GM15510 (cell line): ENCODE measurements around the gene VEPH1.

Experiments used
- POLR2A ChIP-seq: IDR thresholded peaks from 3 replicates; pipeline ENCODE4 v1.6.1; 2011; ENCODE audit warnings: borderline replicate concordance; ENCODE audit not compliant: insufficient read length; ENCODE audit errors: extremely low read depth

Gene VEPH1

DNA sequence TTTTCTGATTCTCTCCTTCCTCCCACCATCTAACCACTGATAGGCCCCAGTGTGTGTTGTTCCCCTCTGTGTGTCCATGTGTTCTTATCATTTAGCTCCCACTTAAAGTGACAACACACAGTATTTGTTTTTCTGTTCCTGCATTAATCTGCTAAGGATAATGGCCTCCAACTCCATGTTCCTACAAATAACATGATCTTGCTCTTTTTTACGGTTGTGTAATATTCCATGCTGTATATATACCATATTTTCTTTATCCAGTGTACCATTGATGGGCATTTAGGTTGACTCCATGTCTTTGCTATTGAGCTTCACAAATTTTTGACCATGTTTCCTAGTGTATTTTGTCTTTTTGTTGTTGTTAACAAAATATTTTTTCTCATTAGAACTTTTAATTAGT, 30.6 kb downstream of the VEPH1 start:
- TF ChIP-seq POLR2A, result no peak

DNA sequence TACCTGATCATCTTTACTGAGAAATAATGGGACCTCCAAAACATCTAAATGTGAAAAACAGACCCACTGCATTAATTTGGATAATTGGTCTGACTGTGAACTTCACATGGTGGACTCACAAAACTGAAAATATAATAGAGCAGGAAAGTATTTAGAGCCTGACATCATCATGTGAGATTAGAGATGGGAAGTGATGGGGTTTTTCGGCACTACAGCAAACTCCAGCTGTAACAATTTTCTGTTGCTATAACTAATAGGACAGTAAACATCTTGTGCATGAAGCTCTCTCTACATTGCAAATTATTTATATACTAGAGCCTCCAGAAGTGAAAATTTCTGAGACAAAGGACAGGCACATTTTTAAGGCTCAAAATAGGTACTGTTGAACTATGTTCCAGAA, 32.2 kb downstream of the VEPH1 start:
- no peak for TF ChIP-seq POLR2A

DNA sequence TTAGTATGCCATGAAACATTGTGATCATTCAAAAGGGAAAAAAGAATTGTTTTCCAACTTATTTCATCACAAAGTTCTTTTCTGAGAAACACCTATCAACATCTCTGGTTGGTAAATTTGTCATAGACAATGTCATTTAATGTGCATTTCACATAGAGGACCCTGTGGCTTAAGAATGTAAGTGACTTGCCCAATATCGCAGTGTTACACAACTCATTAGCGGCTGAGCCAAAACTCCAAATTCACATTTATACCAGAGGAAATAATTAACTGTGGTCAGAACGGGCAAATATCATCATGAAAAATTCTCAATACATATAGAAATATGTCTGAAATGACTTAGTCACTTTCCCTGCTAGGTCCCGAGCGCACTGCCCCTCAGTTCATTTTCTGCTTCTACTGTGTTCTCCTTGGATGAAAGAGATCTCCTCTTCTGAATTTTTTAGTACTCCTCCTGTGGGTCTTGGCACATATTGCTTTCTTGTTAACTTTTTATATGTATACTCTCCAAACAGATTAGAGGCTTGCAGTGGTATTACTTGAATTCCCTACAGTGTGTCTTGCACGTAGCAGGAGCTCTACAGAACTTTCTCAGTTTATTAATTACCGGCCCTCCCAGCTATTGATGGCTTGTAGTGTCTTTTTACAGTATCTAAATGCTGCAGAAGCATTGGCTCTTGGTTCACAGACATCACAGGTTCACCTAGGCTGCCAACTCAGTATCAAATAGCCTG, 33.5 kb downstream of the VEPH1 start:
- no peak for TF ChIP-seq POLR2A

DNA sequence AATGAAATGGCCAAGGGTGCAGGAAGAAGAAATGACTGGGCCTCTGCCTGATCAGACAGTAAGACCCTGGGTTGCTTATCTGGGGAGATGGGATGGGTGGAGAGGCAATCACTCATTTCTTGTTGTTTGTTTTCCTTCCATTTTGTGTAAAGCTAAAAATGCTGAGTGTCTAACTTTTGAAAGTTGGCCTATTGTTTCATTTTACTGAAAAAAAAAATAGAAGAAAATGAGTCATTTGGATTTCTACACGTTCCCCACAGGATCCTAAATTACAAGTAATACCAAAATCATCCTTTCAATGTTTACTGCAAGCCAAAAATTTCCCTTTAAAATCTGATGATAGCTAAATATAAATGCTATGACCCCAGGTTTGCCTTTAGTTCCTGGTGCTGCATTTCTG, 36.0 kb downstream of the VEPH1 start:
- TF ChIP-seq POLR2A, result no peak

DNA sequence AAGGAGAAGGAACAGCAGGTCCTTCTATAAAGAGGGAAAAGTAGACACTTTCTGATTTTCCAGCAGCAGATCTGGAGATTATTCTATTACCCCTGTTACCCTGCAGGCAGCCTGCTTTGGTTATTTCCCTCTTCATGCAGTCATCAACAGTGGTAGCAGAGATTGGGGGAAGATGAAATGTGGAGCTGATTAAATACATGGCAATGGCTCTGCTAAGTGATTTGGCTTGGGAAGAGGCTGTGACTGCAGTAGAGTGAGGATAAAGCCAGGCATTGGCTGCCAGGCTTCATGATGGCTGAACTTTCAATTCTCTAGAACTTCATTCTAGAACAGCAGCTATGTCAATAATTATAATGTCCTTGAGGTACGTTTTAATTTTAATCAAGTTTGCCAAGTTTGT, 37.5 kb downstream of the VEPH1 start:
- no peak for TF ChIP-seq POLR2A

DNA sequence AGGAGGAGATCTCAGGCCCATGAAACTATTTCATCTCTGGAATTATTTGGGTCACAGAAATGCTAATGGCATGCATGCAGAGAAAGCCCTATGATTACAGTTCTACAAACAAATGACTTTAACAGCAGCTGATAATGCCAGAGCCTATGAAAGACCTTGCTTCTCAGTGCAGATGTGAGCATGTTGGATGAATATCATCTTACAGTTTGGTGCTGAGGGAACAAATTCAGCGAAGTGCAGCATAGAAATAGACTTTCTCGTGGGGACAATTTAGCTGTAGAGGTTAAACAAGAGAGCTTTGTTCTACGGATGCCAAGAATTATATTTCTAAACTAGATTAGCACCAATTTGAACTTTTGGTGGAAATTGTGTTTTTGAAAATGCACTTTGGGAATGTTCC, 38.9 kb downstream of the VEPH1 start:
- no peak for TF ChIP-seq POLR2A

DNA sequence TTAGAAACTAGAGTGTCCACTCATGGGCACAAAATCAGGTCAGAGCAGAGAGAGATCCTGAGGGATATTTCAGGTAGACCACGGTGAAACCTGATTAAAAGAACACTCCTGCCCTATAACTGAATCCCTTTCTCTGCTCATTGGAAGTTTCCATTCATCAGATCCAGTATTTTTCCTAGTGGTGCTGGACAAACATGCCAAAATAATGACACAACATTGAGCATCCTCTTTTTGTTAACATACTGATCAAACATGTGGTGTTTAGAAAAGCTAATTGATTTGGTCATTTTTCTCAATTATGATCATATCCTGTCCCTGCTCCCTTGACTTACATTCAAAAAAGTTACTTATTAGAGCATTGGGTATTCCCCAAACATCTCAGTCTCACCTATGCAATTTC, 39.4 kb downstream of the VEPH1 start:
- no peak for TF ChIP-seq POLR2A

DNA sequence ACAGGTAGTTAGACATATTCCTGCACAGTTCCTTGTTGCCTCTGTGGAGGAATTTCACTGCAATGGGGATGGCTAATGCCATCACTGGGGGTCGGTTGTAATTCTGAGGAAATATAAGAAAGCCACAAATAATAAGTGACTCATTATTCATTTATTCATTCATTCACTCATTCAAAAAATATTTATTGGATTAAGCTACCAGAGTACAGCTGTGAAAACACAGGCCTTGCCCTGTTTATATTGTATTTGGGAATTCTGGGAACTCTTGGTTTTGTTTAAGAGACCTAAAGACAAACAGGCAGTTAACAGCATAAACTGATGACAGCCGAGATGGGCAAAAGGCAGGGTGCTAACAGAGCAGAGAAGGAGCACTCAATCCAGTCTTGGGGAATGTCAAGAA, 43.0 kb downstream of the VEPH1 start:
- TF ChIP-seq POLR2A, result no peak

DNA sequence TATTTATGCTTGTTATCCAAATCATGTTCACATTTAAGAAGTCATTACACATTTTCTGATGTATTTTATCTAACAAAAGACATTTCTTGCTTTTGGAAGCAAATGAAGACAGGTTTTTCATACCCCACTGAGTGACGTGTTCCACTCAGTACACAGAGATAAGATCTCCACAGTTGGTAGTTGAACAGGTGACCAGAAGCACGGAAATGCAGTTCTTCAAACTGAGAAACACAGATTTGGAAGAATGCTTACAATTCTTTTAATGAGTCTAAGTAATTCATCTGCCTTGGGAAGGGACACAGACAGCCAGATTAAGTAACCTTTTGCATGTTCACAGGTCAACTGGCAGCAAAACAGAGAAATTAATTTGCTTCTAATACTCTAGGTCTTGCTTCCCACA, 43.5 kb downstream of the VEPH1 start:
- TF ChIP-seq POLR2A, result no peak

DNA sequence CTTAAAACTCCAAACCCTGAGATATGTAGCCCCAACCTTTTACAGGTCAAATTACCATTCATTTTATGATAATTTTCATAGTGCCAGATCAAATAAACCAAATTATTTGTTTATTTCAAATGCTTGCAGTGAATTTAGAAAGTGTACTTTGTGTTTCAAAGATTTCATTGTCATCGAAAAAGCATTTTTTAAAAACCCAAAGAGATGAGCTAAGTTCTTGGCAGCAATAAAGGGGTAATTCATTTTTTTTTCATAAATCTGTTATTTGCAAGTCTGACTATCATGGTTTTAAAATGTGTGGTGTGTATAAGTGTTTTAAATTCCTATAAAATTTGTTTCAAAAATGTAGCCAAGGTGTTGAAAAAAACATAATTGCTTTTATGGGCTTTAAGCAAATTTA, 49.4 kb downstream of the VEPH1 start:
- no peak for TF ChIP-seq POLR2A

DNA sequence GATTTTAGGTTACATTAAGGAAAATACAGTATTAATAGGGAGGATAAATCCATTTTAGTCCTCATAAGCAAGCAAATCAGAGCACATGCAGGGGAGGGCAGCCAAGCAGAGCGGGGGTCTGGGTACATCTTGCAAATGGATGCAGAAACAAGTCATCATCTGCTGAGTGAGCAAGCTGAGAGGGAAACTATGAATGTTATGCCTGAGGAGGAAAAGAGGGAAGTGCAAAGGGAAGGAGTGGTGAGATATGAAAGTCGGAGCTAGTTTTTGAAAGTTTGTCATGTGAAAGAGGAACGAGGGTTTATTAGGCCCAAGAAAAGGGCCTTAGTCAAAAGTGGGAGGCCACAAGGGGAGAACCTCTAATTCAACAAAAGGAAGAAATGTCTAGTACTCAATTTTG, 51.1 kb downstream of the VEPH1 start:
- TF ChIP-seq POLR2A, result no peak

DNA sequence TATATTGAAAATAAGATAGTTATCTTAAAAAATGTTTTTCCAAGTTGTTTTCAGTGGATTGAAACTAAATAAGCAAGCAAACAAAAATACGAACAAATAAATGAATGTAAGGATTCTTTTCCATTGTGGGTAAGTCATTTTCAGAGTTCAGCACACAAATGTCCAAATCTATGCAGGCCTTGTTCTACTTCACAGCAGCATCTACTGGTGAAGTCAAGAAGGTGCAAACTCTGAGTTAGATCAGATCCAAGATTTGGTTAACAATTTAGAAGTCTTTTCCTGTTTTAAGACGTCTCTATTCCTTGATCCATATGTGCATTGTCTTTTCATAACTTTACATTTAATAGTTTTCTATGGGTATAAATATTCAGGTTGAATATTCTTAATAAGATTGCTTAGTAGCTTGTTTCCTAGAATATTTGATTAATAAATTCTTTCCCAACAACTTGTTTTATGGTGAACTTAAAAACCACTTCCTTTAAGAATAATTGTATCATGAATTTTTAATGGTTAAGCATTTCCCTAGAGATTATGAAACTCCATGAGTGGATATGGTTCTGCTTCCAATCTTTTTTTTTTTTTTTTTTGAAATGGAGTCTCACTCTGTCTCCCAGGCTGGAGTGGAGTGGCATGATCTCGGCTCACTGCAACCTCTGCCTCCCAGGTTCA, 56.1 kb downstream of the VEPH1 start:
- TF ChIP-seq POLR2A, result no peak

DNA sequence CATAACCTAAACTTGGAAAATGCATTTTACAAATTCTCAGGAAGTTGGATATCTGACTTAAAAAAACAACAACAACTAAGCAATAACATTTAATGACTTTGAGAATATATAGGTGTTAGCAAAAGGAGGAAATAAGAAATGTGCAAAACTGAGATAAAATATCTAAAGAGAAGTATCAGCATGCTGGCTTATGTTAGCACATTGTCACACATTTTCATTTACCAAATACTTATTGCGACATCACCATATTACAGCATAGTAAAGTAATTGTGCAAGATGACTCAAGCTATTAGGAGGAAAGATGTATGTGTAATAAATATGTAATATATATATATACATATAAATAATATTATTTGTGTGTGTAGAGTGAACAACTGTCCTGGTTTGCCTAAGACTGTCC, 57.4 kb downstream of the VEPH1 start:
- TF ChIP-seq POLR2A, result no peak

DNA sequence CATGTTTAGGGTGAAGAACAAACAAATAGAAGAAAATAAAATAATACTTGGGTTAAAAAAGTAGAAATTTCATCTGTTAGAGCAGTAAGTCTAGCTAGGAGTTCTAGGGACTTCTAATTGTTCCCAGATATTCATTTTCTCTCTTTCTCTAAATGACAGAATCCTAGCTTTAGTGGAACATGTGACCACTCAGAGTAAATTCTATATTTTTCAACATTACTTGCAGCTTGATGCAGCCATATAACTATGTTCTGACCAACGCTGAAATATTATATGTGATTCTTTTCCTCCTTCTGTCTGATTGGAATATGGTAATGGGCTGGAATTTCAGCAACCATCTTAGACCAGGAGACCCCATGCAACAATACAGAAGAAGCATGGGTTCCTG, 58.4 kb downstream of the VEPH1 start:
- TF ChIP-seq POLR2A, result no peak

DNA sequence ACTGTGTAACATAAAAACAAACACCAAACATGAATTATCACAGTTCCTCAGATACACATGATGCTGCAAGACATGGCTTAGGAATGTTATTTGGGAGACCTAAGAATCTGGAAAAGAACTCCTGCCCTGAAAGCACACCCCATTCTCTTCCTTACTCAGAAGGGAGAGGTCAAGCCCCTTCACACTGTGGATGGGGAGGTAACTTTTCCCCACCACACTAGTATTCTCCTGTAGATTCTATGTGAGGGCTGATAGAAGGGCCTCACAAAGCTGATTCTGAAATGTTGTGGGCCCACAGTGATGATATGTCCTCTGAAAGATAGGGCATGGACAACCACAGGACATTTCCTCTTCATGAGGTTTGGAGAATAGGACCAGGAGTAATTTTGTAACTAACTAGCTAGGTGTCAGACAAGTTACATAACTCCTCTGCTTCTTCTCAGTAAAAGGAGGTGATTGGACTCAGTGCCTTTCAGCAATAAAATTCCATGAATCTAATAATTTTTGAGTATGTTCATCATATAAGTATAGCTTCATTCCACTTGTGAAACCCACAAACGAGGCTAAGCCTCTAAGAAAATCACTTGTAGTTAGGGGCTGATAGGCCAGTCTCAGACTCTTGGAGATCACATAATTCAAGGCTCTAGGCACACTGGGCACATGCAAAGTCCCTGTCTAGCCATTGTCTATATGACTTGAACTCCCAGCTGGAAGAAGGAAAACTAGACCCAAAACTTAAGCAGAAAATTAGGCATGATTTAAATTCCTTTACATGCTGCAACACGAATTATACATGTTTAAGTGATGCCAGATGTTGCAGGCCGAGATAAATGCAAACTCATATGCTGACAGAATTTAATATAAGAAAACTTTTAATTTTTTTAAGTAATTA, 59.1 kb downstream of the VEPH1 start:
- TF ChIP-seq POLR2A, result no peak
